HepG2 (cell line): ENCODE measurements around the gene DCLRE1B. TPM values are rescaled to one million over a fixed set of nuclear protein-coding genes. Genes with fewer than 3 reads are reported as not detected.
A peak's percentile ranks its signal among the peaks of the same experiment; 100 is the strongest.

Experiments used
- ATAC-seq: fragments of 200-7000 bp; cut with Tn5 transposase; 3 replicates; pipeline ENCODE4 v1.9.1; 2020; ENCODE audit warnings: mild to moderate bottlenecking, moderate library complexity
- BruUV-seq: library from RNA; stranded (reverse); fragments of 400-500 nt; replicated peaks from 2 replicates; lab custom pipeline; 2021; lab: Mats Ljungman, UMichigan
- CTCF ChIA-PET: fragments of 300-600 bp; formaldehyde crosslinking; extraction: SDS; loops from one replicate; lab custom pipeline; 2021; ENCODE audit warnings: low total read pairs, inconsistent platforms, low intra/inter-chr PET ratio; lab: Yijun Ruan, JAX
- POLR2A ChIA-PET: fragments of 350-600 bp; sonication (Branson Sonifier 250); formaldehyde crosslinking; loops from one replicate; lab custom pipeline; 2020; ENCODE audit warnings: antibody characterized with exemption, inconsistent platforms; lab: Yijun Ruan, JAX
- DNase-seq: peaks from one replicate; pipeline ENCODE4 v3.0.0-alpha.2; 2015; ENCODE audit warnings: low spot score
- FAIRE-seq: peaks from 3 replicates; lab custom pipeline; 2011; peaks lifted over from hg19 to GRCh38; lab: Jason Lieb, UNC
- H2AFZ ChIP-seq: one replicate; pipeline ENCODE4 v1.6.1; 2011; ENCODE audit warnings: low read length, inconsistent platforms
- H3K27ac ChIP-seq: fragments of 300-600 bp; 3 replicates; pipeline ENCODE4 v1.8.0; 2011; ENCODE audit warnings: mixed run types, mild to moderate bottlenecking, mixed read lengths, low read length, inconsistent platforms; ENCODE audit not compliant: insufficient read depth; ENCODE audit errors: extremely low read length
- H3K27me3 ChIP-seq, 2 experiments: fragments of 200-600 bp in 1 of 2; 2 replicates in 1 of 2; 3 replicates in 1 of 2; pipeline versions ENCODE4 v1.6.0 to v1.8.0; 2011; ENCODE audit warnings: low read length in 2 of 2, mild to moderate bottlenecking in 2 of 2, moderate library complexity in 2 of 2, inconsistent platforms in 1 of 2; ENCODE audit not compliant: insufficient read depth in 2 of 2, control insufficient read depth in 1 of 2
- H3K36me3 ChIP-seq, 2 experiments: fragments of 200-600 bp in 1 of 2; replicated peaks in 1 of 2; 2 replicates in 1 of 2; 3 replicates in 1 of 2; pipeline versions ENCODE4 v1.5.1 to v1.8.0; 2011; ENCODE audit warnings: low read length in 2 of 2, inconsistent platforms in 1 of 2; ENCODE audit not compliant: insufficient read depth in 2 of 2, control insufficient read depth in 1 of 2
- H3K4me1 ChIP-seq: 2 replicates; pipeline ENCODE4 v1.5.1; 2012; ENCODE audit warnings: low read length, inconsistent platforms; ENCODE audit not compliant: insufficient read depth
- H3K4me2 ChIP-seq: 2 replicates; pipeline ENCODE4 v1.6.0; 2011; ENCODE audit warnings: low read depth, low read length, inconsistent platforms
- H3K4me3 ChIP-seq, 3 experiments: fragments of 200-600 bp in 1 of 3; sonication (generic), shearing (Covaris generic) in 1 of 3; replicated peaks in 1 of 3; 2 replicates each; pipeline ENCODE4 v1.5.1; 2011 to 2016; ENCODE audit warnings: low read length in 3 of 3, inconsistent platforms in 2 of 3, low read depth in 2 of 3, mild to moderate bottlenecking in 2 of 3, control low read depth in 1 of 3, mixed read lengths in 1 of 3; ENCODE audit not compliant: insufficient read depth in 1 of 3
- H3K79me2 ChIP-seq: one replicate; pipeline ENCODE4 v1.6.1; 2011; ENCODE audit warnings: low read length, inconsistent platforms; ENCODE audit not compliant: insufficient read depth
- H3K9ac ChIP-seq: 2 replicates; pipeline ENCODE4 v1.6.0; 2011; ENCODE audit warnings: mild to moderate bottlenecking, low read depth, low read length, inconsistent platforms; ENCODE audit not compliant: insufficient read depth
- H3K9me3 ChIP-seq: 2 replicates; pipeline ENCODE4 v1.5.1; 2012; ENCODE audit warnings: mild to moderate bottlenecking, low read length
- H4K20me1 ChIP-seq: 2 replicates; pipeline ENCODE4 v1.6.0; 2011; ENCODE audit warnings: inconsistent platforms, mild to moderate bottlenecking, low read length, moderate library complexity; ENCODE audit not compliant: insufficient read depth
- ELF1 ChIP-seq: sonication (generic); formaldehyde crosslinking; IDR thresholded peaks from 2 replicates; pipeline ENCODE4 v1.4.0; 2020; ENCODE audit warnings: missing genetic modification reagents
- FOXK2 ChIP-seq: fragments of 450-650 bp; IDR thresholded peaks from 2 replicates; pipeline ENCODE4 v1.6.1; 2016
- MTA3 ChIP-seq: sonication (generic); formaldehyde crosslinking; IDR thresholded peaks from 2 replicates; pipeline ENCODE4 v1.4.0; 2020; ENCODE audit warnings: missing genetic modification reagents
- PTBP1 ChIP-seq: fragments of 200-400 bp; formaldehyde crosslinking; IDR thresholded peaks from 2 replicates; pipeline ENCODE4 v1.6.1; 2018; ENCODE audit warnings: low read length, low read depth; ENCODE audit not compliant: poor library complexity, severe bottlenecking
- SOX5 ChIP-seq: IDR thresholded peaks from 2 replicates; pipeline ENCODE4 v1.6.1; 2016; ENCODE audit warnings: borderline replicate concordance
- TMF1 ChIP-seq: sonication (generic); formaldehyde crosslinking; IDR thresholded peaks from 2 replicates; pipeline ENCODE4 v1.8.1; 2022; ENCODE audit warnings: low read depth, missing genetic modification reagents
- ZNF564 ChIP-seq: sonication (generic); formaldehyde crosslinking; IDR thresholded peaks from 2 replicates; pipeline ENCODE4 v1.8.1; 2023; ENCODE audit warnings: mild to moderate bottlenecking, missing genetic modification reagents
- ZSCAN30 ChIP-seq: sonication (generic); formaldehyde crosslinking; IDR thresholded peaks from 2 replicates; pipeline ENCODE4 v1.5.0; 2020; ENCODE audit warnings: mild to moderate bottlenecking, missing genetic modification reagents
- WGBS: methylation state at CpG from one replicate; pipeline ENCODE4 v1.1.6; 2017; ENCODE audit warnings: low lambda C conversion rate; 5-methylcytosine and 5-hydroxymethylcytosine counted together
- in situ Hi-C: cut with HindIII; loops from 2 replicates; pipeline ENCODE4 v1.10.0; 2017; ENCODE audit warnings: low pct_unique_long_range_greater_than_20kb; ENCODE audit not compliant: extremely low pct_ligation_motif_present
- intact Hi-C: fragments of 100-400 bp; cut with micrococcal nuclease; formaldehyde crosslinking; loops from one replicate; pipeline ENCODE4 v1.10.0; 2022; ENCODE audit not compliant: unreplicated experiment
- polyA plus RNA-seq, 8 experiments: library from polyadenylated mRNA; depleted of rRNA in 3 of 8; stranded (reverse) in 7 of 8; unstranded in 1 of 8; fragments of >200 nt; fragmentation: Illumina TruSeq in 4 of 8; extraction: Trizol in 4 of 8; gene quantifications; 2 replicates each; pipeline versions ENCODE4 v1.2.1 to v1.2.3, GENCODE V29; 2011 to 2016; ENCODE audit warnings: low read depth in 4 of 8, missing spikeins in 1 of 8, mixed read lengths in 1 of 8; ENCODE audit not compliant: insufficient read depth in 1 of 8
- total RNA-seq, 5 experiments: library from RNA; depleted of rRNA; stranded (reverse); fragments of >200 nt; fragmentation: Illumina TruSeq; extraction: Trizol; gene quantifications; 2 replicates each; pipeline ENCODE4 v1.2.3, GENCODE V29; 2016; ENCODE audit warnings: low read depth in 1 of 5
- TF ChIP-seq, protein P1 (sequence below): fragments of 450-650 bp; IDR thresholded peaks from 2 replicates; pipeline ENCODE4 v1.6.1; 2017

Gene DCLRE1B
- total and polyA plus RNA-seq, 2 of the 13 experiments (the other 11 are each of a cell fraction or from before 2014, with no cell fraction given) = 2.7 to 8.0 TPM

DNA sequence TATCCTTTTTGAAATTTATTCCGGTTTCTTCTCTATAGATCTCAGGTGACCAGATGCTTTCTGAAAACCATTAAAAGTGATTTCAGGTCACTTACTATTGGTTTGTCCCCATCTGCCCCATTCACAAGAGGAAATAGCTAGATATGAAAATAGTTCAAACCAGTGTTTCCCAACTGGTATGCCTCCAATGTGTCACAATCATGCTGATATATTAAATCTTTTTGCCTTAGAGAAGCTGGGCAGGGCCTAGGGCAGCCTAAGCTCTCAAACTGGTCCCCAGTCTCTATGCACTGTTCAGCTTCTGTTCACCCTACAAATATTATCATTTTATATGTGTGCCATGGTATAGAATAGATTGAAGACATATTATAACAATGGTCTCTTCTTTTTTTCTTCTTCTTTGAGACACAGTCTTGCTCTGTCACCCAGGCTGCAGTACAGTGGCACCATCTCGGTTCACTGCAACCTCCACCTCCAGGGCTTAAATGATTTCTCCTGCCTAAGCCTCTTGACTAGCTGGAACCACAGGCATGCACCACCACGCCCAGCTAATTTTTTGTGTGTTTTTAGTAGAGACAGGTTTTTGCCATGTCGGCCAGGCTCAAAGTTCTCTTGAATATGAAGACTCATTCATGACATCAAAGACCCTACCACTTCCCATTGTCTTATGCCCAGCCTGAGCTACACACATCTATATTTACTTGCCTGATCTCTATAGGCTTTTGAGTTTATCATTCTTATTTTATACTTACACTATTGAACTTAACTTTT lies 49.3 kb upstream of the DCLRE1B start:
- TF ChIP-seq SOX5 (CRISPR knock-in tag) (peak; percentile 30; the same call in 1 of the 2 replicates), ZNF564 (CRISPR knock-in tag) (no peak), ZSCAN30 (no peak)

GRCh38 chr1:113856401-113856790 lies 48.7 kb upstream of the DCLRE1B start:
- intact Hi-C loops = no loop called here
- DNase-seq (peak; percentile 3), ATAC-seq (peak; percentile 43; the same call in 1 of the 3 replicates), FAIRE-seq (no peak)
- TF ChIP-seq FOXK2 (no peak), MTA3 (no peak), PTBP1 (no peak), ELF1 (CRISPR knock-in tag) (no peak), TMF1 (CRISPR knock-in tag) (no peak)
- TF ChIP-seq, protein P1, sequence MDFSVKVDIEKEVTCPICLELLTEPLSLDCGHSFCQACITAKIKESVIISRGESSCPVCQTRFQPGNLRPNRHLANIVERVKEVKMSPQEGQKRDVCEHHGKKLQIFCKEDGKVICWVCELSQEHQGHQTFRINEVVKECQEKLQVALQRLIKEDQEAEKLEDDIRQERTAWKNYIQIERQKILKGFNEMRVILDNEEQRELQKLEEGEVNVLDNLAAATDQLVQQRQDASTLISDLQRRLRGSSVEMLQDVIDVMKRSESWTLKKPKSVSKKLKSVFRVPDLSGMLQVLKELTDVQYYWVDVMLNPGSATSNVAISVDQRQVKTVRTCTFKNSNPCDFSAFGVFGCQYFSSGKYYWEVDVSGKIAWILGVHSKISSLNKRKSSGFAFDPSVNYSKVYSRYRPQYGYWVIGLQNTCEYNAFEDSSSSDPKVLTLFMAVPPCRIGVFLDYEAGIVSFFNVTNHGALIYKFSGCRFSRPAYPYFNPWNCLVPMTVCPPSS = no peak
- H3K4me3 ChIP-seq = no peak overlapping the region
- no peak overlapping the region for H3K27ac ChIP-seq
- ChIA-PET CTCF (no interaction called here), POLR2A (no interaction called here)
- H3K79me2 ChIP-seq = no peaks in the 10 kb centered on the region
- no peaks in the 10 kb centered on the region for H3K36me3 ChIP-seq
- 68% methylated on average over 2 of the region's 2 CpGs for WGBS
- H3K4me2 ChIP-seq = 0 out of 2 replicates have a peak overlapping the region, but pooled peaks have one; percentile 23
- no peak overlapping the region for H3K9ac ChIP-seq
- in situ Hi-C loops = no loop called here
- H3K4me1 ChIP-seq = peaks cover 14% of the 10 kb centered on the region
- H3K27me3 ChIP-seq = no peaks in the 10 kb centered on the region; a peak in 1 of 5 replicates
- H3K9me3 ChIP-seq = no peaks in the 10 kb centered on the region
- H2AFZ ChIP-seq = no peak overlapping the region
- BruUV-seq = no TSS peak
- H4K20me1 ChIP-seq = no peaks in the 10 kb centered on the region

More for the DNA sequence above, 49.3 kb upstream of the DCLRE1B start:
- peak; percentile 30; the same call in 2 of the 3 replicates for ATAC-seq
- no peak overlapping the region for H2AFZ ChIP-seq
- no peaks in the 10 kb centered on the region; a peak in 1 of 5 replicates for H3K27me3 ChIP-seq
- H3K9me3 ChIP-seq = no peaks in the 10 kb centered on the region
- 0 out of 2 replicates have a peak overlapping the region, but pooled peaks have one; percentile 23 for H3K4me2 ChIP-seq
- H3K79me2 ChIP-seq = no peaks in the 10 kb centered on the region
- H4K20me1 ChIP-seq = no peaks in the 10 kb centered on the region
- H3K4me1 ChIP-seq = peaks cover 14% of the 10 kb centered on the region
- peak; percentile 70 for DNase-seq
- CTCF ChIA-PET = no interaction called here
- no peak for FAIRE-seq
- H3K27ac ChIP-seq = no peak overlapping the region
- POLR2A ChIA-PET = no interaction called here
- BruUV-seq = no TSS peak
- H3K36me3 ChIP-seq = no peaks in the 10 kb centered on the region
- intact Hi-C loops (no loop called here), in situ Hi-C loops (no loop called here)
- H3K4me3 ChIP-seq = no peak overlapping the region
- H3K9ac ChIP-seq = no peak overlapping the region
- 20% methylated on average over 4 of the region's 4 CpGs for WGBS
